ENCODE data around the gene GLDN. TPM values are rescaled to one million over a fixed set of nuclear protein-coding genes. Genes with fewer than 3 reads are reported as not detected.
A peak's percentile ranks its signal among the peaks of the same experiment; 100 is the strongest.

The GLDN gene
- total RNA-seq, 1 experiment from 2014 or later, result not detected

DNA sequence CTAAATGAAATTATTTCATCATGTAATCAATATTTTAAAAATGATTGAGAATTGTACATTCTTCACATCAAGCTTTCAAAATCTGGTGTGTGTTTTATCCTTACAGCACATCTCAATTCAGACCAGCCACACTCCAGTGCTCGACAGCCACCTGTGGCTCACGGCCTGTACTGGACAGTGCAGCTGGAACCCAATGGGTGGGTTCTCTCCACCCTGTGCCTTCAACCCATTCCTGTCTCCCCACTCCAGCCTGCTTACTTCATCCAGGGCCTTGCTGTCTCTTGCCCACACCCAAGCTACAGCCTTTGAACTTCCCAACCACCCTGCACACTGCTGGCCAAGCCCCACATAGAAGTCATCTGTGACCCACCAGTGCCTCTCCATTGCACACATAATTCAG lies 20.6 kb upstream of the GLDN start:
- in situ Hi-C loops (cut with HindIII; ENCODE audit: low sequenced_read_pairs), result no loop called here
- no peak for DNase-seq (ENCODE audit: low spot score)

DNA sequence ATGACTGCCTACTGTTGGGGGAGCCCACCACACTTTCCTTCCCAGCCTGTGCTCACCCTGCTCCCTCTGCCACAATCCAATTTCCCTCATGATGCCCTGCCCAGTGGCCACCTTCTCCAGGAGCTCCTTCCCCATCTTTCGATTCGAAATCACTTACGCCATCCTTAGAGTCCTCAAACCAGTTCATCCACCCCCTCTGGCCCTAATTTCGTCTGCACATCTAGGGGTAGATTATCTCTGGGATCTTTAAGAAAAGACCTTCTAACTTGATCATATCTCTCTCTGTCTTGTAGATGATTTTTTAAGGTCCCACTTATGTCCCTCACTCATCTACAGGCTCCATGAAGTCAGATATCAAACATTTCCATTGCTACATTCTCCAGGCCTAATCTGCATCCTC lies 20.1 kb upstream of the GLDN start:
- in situ Hi-C loops (cut with HindIII; ENCODE audit: low sequenced_read_pairs), result no loop called here

DNA sequence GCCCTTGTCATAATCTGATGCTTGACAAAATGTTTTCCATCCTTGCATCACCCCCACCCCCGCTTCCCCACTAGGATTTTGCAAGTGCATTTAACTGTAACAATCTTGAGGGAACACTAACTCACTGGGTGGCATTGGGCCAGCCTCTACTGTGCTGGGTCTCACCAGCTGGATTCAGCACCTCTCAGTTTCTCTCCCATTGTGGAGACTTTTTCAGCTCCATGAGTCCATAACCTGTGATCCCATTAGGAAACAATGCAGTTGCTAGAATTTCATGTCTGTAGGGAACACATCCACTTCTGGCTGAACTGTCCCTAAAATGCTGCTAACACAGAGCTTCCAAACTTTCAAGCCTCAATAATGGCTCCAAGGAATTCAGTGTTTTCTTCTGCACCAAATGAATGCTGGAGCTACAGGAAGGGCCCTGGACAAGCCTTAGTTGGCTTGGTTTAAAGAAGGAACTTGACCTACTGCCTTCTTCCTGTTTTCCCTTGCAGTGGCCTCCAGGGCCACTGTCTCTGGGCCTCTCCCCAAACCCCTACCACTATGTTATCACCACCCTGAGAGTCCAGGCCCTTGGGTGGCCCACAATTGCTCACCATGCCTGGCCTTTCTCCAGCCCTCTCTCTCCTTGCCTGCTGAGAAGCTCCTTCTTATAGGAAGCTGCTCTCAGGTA lies 18.7 kb upstream of the GLDN start:
- DNase-seq (ENCODE audit: low spot score), result no peak
- in situ Hi-C loops (cut with HindIII; ENCODE audit: low sequenced_read_pairs), result no loop called here

More for the DNA sequence above, 20.1 kb upstream of the GLDN start:
- DNase-seq (ENCODE audit: low spot score), result no peak

DNA sequence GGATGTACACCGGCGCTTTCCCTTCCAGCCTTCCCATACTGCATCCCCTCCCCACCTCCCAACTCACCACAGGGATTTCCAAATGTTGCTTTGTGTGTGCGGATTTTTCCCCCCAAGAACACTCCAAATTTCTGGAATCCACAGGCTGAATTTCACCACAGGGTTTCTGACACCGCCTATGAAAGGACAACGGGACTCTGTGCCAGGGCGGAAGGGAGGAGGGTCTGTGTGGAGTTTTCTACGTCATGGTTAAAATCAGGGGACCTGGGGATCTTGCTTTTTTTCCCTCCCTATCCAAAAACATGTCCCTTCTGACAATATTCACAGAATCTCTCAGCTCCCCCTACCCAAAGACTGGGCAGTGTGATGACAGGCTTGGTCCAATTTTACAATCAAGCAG lies 17.7 kb upstream of the GLDN start:
- in situ Hi-C loops (cut with HindIII; ENCODE audit: low sequenced_read_pairs), result no loop called here

DNA sequence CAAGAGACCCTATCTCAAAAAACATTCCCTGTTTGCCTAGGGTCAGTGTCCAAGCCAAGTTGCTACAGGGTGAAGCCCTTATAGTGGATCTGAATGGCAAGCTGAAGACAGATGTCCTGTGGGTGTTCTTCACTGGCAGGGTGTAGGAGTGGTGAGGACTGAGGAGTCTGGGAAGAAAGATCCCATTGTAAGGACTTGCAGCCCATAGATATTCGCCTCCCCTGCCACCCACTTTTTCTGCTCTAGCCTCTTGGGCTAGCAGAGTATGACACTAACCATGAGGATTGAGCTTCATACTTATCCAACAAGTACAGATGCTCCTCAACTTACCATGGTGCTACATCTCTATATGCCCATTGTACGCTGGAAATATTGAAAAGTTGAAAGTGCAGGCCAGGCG lies 16.3 kb upstream of the GLDN start:
- DNase-seq (ENCODE audit: low spot score), result no peak
- in situ Hi-C loops (cut with HindIII; ENCODE audit: low sequenced_read_pairs), result no loop called here

More for the DNA sequence above, 17.7 kb upstream of the GLDN start:
- DNase-seq (ENCODE audit: low spot score), result no peak

DNA sequence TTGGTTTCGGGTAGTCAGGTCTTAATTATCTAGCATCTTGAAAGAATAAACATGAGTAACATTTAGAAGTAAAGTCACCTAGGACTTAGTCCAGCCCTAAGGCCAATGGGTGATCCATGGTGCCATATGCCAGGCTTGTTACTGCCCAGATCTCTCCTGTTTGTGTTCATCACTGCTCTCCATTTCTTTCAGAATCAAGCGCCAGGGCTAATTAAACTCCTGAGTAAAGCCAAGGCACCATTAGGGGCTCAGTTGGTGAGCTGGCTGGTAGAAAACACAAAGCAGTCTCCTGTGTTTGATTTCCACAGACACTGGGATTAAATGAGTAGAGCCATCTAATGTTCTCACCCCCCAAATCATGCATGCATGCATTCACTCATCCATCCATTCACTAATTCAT lies 14.4 kb upstream of the GLDN start:
- in situ Hi-C loops (cut with HindIII; ENCODE audit: low sequenced_read_pairs), result no loop called here
- peak; percentile 91 for DNase-seq (ENCODE audit: low spot score)

DNA sequence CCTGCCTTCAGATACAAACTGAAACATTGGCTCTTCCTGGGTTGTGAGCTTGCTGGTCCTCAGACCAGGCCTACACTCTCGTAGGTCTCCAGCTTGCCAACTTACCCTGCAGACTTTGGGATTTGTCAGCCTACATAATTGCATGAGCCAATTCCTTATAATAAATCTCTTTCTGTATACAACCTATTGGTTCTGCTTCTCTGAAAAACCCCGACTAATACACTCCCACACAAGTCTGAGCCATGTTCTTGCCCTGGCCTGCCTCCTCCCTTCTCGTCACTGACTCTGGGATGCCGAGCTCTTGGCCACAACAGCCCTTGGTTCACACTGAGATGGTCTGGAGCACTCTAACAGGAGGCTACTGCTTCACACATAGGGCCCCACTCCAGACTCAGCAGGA lies 12.5 kb upstream of the GLDN start:
- DNase-seq (ENCODE audit: low spot score), result no peak
- in situ Hi-C loops (cut with HindIII; ENCODE audit: low sequenced_read_pairs), result no loop called here

DNA sequence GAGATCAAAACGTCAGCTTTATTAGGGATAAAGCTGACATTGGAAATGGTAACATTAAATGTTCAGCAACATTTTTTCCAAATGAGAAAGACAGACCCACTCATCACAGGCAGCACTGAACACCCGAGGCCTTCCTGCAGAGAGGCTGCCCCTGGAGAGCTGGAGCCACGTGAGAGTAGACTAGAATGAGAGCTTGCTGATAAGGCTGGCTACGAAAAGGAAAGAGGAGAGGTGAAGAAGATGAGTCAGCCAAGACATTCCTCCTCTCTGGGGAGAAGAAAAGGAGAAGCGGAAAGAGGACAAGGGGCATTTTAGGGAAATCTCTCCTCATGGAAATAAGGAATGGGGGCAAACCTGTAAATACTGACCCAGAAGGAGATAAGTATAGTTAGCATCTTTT lies 10.3 kb upstream of the GLDN start:
- in situ Hi-C loops (cut with HindIII; ENCODE audit: low sequenced_read_pairs), result no loop called here
- no peak for DNase-seq (ENCODE audit: low spot score)

DNA sequence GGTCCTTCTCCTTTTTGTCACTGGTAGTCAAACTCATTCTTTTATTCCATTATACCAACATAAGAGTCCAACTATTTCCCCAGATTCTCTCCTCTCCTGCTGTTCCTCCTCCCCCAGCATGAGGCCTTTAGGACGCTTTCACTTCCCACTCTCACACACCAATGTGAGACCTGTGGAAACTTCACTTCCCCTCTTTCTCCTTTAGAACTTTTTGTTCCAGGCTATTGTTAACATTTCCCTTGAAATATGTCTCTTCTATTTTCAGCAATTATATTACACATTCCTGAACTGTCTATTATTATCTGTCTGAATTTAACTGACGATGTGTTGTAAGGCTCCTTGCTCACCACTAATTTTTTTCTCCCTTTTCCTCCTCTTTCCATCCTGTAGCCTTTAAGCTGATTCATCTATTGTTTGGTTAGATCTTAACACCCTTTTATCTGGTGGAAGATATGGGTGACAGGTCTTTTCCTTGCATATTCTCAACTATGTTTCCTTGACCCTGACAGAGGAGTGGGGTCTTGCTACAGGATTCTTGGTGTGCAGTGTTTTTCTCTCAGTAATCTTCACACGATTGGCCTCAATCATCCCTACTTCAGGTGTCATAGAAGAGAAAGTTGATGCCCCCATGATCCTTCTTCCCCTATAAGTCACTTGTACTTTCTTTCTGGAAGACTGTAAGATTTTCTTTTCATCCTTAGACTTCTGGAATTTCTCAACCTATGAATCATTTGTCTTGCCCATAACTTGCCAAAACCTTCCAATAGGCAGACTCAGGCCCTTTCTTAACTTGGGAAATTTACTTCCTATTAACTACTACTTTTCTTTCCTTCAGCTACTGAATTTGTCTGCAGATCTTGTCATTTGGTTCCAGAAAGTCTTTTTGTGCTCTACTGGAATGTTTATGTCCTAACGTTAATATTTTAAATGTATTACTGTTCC lies 9.0 kb upstream of the GLDN start:
- no peak for DNase-seq (ENCODE audit: low spot score)
- in situ Hi-C loops (cut with HindIII; ENCODE audit: low sequenced_read_pairs), result no loop called here

DNA sequence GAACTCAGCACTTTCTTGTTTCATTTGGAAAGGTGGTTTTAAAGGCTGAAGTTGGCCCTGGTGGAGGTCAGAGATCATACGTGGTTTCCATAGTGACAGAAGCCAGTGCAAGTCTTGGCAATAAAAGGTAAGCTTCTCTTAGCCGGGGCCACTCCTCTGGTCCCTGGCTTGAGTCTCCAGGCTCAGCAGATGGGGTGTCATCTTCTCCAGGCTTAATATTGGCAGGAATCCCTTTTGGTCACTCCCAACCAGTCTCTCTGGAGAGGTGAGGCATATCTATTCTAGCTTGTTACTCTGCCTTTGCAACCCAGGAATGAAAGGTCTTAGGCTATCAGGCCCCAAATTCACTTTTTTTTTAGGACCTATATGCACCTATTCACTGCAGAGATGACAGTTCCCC lies 7.9 kb upstream of the GLDN start:
- DNase-seq (ENCODE audit: low spot score), result peak; percentile 88
- in situ Hi-C loops (cut with HindIII; ENCODE audit: low sequenced_read_pairs), result no loop called here

DNA sequence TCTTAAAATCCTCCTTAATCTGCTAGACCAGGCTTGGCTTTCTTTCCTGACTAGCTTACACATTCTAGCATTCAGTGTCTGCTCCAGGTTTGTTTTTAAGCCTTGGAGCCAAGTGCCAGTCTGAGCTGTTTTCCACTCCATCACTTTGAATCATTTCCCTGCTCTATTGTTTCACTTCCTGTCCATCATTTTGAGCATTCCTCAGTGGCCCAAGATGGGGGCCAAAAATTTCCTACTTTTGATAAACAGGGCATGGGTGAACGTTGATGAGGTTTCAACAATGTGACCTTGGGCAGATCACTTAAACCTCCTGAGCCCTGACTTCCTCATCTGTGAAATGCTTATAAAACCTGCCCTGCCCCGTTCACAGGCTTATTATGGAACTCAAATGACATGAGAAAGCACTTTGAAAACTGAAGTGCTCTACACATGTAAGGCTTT lies 7.4 kb upstream of the GLDN start:
- in situ Hi-C loops (cut with HindIII; ENCODE audit: low sequenced_read_pairs), result no loop called here
- DNase-seq (ENCODE audit: low spot score), result peak; percentile 80

DNA sequence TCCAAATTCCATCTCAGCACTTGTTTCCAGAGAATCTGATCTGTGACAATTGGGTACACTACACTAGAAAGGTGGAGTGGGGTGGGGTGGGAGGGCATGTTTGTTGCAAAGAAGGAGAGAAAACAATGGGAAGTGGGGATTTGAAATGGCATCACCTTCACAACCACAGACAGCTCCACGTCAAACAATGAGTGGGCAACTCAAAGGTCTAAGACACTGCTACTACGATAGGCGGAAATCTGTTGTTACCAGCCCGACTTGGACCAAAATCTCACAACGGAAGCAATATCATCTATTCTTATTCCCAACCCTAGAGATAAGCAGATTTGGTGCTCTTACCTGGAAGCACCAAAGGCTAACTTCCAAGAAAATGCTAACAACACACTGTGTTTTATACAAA lies 6.4 kb upstream of the GLDN start:
- in situ Hi-C loops (cut with HindIII; ENCODE audit: low sequenced_read_pairs), result no loop called here
- DNase-seq (ENCODE audit: low spot score), result no peak

DNA sequence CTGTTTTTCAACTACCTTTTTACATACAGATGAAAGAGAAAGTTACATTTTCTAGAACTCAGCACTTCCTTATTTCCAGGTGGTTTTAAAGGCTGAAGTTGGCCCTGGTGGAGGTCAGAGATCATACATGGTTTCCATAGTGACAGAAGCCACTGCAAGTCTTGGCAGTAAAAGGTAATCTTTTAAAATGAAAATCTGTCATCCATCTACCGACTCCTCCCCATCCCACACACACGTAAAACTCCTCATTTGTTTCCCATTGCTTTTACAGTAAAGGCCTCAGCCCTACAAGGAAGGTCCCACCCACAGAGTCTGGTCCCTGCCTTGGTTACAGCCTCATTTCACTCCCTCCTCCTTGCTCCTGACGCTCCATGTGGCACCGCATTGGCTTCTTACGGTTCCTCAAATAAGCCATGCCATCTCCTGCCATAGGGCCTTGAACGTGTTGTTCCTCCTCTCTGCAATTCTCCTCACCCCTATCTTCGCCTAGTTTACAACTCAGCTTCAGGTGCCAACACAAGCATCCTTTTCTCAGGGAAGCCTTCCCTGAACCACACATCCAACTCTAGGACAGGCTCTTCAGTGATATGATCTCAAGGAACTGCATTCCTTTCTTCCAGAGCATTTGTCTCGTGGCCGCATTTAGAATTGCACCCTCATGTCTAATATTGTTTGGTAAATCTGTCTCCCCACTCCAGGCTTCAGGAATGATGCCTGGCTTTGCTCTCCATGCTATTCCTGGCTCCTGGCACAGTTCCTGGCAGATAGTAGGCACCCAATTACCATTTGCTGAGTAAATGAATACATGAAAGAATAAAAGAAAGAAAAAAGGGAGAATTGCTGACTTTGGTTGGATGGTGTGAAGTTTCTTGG lies 5.7 kb upstream of the GLDN start:
- in situ Hi-C loops (cut with HindIII; ENCODE audit: low sequenced_read_pairs), result no loop called here
- DNase-seq (ENCODE audit: low spot score), result peak; percentile 19

DNA sequence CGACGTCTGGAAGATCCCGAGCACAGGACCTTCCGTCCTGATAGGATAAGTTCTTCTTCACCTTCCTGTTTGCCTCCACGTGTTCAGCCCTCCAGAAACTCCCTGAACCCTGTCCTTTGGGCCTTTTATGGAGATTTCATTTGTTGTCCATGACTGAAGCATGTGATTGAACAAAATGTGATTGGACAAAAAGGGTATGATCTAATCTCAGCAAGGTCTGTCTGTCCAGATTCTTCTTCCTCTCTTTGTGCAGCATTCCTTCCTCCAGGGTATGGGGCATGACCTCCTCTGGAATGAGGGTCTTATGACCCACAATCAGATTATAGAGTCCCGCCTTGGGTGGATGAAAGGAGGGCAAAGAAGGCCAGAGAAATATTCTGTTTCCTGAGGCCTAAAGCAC lies 3.0 kb upstream of the GLDN start, which contains the start of gene CYP19A1:
Gene CYP19A1 (minus strand): TSS at position 101 of the 400 bp plus-strand sequence. CDS start 95,684 bp downstream, outside the sequence.
- in situ Hi-C loops (cut with HindIII; ENCODE audit: low sequenced_read_pairs), result no loop called here
- no peak for DNase-seq (ENCODE audit: low spot score)

DNA sequence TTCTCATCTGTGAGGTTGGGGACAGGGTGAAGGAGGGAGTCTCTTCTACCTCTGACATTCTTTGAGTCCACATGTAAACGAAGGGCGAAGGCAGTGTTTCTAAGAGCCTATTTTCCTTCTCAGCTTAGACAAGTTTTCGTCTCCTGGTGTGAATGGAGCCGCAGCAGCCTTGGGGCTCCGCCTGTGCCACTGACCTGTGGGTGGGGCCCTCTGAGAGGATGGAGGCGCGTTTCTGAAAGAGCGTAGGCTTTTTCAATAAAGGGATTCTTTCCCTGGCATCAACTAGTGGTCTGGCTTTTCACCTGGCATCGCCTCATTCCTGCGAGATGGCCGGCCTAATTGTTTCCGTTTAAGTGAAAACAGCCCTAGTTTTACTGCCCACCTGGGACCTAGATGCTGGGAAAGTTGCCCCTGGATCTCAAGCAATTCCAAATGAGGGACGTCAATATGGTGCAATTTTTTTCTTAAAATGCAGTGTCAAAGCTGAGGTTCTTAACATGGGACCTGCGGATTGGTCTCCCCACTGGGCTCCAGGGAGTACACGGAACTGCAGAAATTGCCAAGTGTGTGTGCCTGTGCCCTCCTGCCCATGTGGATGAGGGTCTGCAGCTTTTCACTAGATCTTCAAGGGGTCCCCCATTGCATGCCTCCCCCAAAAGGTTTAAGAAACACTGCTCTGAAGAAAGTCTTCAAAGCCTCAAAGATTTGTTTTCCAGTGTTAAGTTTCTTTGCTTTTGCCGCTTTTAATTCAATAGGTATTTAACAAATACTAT lies 958 bp downstream of the GLDN start:
- in situ Hi-C loops (cut with HindIII; ENCODE audit: low sequenced_read_pairs), result no loop called here
- peak; percentile 5 for DNase-seq (ENCODE audit: low spot score)

DNA sequence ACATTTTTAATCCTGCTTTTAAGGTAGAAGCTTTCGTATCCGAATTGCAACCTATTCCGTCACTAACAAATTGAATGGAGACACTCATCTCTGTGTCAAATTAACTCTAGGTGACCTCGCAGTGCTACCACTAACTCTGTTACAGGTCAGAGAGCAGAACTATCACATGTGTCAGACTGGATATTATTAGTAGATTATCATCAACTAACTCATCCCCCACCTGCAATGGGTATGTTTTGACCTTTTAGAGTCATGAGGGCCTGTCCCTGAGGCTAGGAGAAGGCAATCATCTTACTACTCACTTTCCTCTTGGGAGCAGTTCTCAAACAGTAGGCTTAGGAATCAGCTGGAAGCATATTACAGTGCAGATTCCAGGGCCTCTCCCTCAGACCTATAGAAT lies 2.0 kb downstream of the GLDN start:
- in situ Hi-C loops (cut with HindIII; ENCODE audit: low sequenced_read_pairs), result no loop called here
- DNase-seq (ENCODE audit: low spot score), result no peak

DNA sequence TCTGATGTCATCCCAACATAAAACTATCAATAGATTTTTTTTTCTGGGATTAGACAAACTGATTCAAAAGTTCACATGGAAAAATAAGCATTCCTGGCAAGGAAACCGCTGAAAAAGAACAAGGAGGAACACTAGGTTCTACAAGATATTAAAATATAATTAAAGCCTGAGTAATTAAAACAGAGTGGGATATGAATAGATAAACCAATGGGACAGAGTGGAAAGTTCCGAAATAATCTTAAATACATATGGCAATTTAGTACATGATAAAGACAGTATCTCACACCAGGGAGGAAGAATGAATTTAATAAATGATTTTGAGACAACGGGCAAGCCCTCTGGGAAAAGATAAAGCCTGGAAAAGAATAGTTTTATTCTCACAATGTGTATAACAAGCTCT lies 4.7 kb downstream of the GLDN start:
- no peak for DNase-seq (ENCODE audit: low spot score)
- in situ Hi-C loops (cut with HindIII; ENCODE audit: low sequenced_read_pairs), result no loop called here

DNA sequence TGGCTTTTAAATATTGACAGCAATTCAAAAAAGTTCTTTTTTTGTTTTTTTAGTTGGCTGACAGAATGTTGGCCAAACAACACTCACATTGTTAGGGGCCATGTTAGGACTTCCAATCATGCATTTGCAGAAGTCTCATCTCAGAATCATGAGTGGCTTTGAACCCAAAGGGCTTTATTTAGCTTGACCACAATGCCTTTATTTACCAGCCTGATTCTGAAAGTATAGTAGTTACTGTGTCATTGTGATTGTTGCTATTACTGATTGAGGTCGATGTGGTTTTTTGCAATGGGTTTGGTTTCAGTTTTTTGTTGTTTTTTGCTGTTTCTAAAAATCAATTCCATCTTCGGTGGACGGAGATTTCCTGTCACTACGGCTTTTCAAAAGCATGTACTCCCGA lies 7.2 kb downstream of the GLDN start:
- no peak for DNase-seq (ENCODE audit: low spot score)
- in situ Hi-C loops (cut with HindIII; ENCODE audit: low sequenced_read_pairs), result no loop called here
